Mesendoderm (in vitro differentiated cells): ENCODE measurements around the gene RFC2.

Experiments used
- DNase-seq: peaks from one replicate; pipeline ENCODE4 v3.0.0; 2013
- H2AK5ac ChIP-seq: 2 replicates; pipeline ENCODE4 v1.6.1; 2013; ENCODE audit warnings: low read length, inconsistent platforms
- H2BK120ac ChIP-seq: 2 replicates; pipeline ENCODE4 v1.6.1; 2013; ENCODE audit warnings: low read depth, mild to moderate bottlenecking, low read length, moderate library complexity, mixed read lengths
- H2BK15ac ChIP-seq: replicated peaks from 2 replicates; pipeline ENCODE4 v1.6.1; 2013; ENCODE audit warnings: low read depth, mild to moderate bottlenecking, moderate library complexity
- H2BK5ac ChIP-seq: 2 replicates; pipeline ENCODE4 v1.6.1; 2013; ENCODE audit warnings: low read length, inconsistent platforms
- H3K18ac ChIP-seq: 2 replicates; pipeline ENCODE4 v1.6.1; 2013; ENCODE audit warnings: mild to moderate bottlenecking, low read length, mixed read lengths
- H3K23ac ChIP-seq: one replicate; pipeline ENCODE4 v1.6.1; 2013; ENCODE audit warnings: low read length
- H3K27ac ChIP-seq: 2 replicates; pipeline ENCODE4 v1.5.1; 2013; ENCODE audit warnings: low read depth, mild to moderate bottlenecking, inconsistent platforms, low read length, moderate library complexity
- H3K27me3 ChIP-seq: 2 replicates; pipeline ENCODE4 v1.6.1; 2013; ENCODE audit warnings: low read length, control low read depth, mild to moderate bottlenecking, inconsistent platforms; ENCODE audit not compliant: insufficient read depth, poor library complexity
- H3K36me3 ChIP-seq: 2 replicates; pipeline ENCODE4 v1.6.1; 2013; ENCODE audit warnings: low read length, inconsistent platforms; ENCODE audit not compliant: control insufficient read depth, insufficient read depth
- H3K4ac ChIP-seq: one replicate; pipeline ENCODE4 v1.6.1; 2013; ENCODE audit warnings: low read depth, mild to moderate bottlenecking, low read length, moderate library complexity
- H3K4me1 ChIP-seq: 2 replicates; pipeline ENCODE4 v1.6.1; 2013; ENCODE audit warnings: low read depth, low read length, inconsistent platforms; ENCODE audit not compliant: control insufficient read depth
- H3K4me2 ChIP-seq: 2 replicates; pipeline ENCODE4 v1.6.1; 2013; ENCODE audit warnings: low read length
- H3K4me3 ChIP-seq: 2 replicates; pipeline ENCODE4 v1.5.1; 2013; ENCODE audit warnings: mild to moderate bottlenecking, low read length
- H3K56ac ChIP-seq: one replicate; pipeline ENCODE4 v1.6.1; 2013; ENCODE audit warnings: low read length
- H3K79me1 ChIP-seq: 2 replicates; pipeline ENCODE4 v1.6.1; 2013; ENCODE audit warnings: low read length, inconsistent platforms
- H3K79me2 ChIP-seq: 2 replicates; pipeline ENCODE4 v1.6.1; 2013; ENCODE audit warnings: mild to moderate bottlenecking, low read length; ENCODE audit not compliant: control insufficient read depth, insufficient read depth
- H3K9ac ChIP-seq: 2 replicates; pipeline ENCODE4 v1.6.1; 2013; ENCODE audit warnings: low read length, inconsistent platforms
- H4K5ac ChIP-seq: one replicate; pipeline ENCODE4 v1.6.1; 2013; ENCODE audit warnings: low read length
- H4K8ac ChIP-seq: one replicate; pipeline ENCODE4 v1.6.1; 2013; ENCODE audit warnings: low read depth, mild to moderate bottlenecking, control low read depth, low read length, moderate library complexity
- WGBS: extraction: QIAGEN DNeasy Blood & Tissue Kit; methylation state at CpG from one replicate; pipeline ENCODE4 v1.1.7; 2013; ENCODE audit warnings: low lambda C conversion rate, missing lambda C conversion rate; ENCODE audit not compliant: insufficient coverage; ENCODE audit errors: extremely low coverage; 5-methylcytosine and 5-hydroxymethylcytosine counted together

Gene RFC2

DNA sequence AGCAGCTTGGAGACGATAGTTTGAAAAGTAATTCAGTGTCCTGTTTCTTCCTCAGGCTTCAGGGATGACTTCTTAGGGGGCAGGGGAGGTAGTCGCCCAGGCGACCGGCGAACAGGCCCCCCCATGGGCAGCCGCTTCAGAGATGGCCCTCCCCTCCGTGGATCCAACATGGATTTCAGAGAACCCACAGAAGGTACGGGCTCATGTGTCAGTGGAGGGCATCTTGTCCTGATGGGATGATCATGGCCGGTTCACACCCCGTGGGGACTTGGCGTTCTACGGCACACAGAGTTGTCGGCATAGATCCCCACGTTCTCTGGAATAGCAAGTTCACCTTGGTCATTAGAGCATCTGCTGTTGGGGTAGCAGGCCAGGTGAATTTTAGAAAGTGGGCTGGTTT, 59.5 kb downstream of the RFC2 start:
- no peak overlapping the region for H4K8ac ChIP-seq
- no peak overlapping the region for H2BK120ac ChIP-seq
- H3K79me2 ChIP-seq, result peaks cover 9% of the 10 kb centered on the region
- no peak overlapping the region for H3K4me2 ChIP-seq
- H3K18ac ChIP-seq, result no peak overlapping the region
- H2BK15ac ChIP-seq, result no peak overlapping the region
- no peak overlapping the region for H3K56ac ChIP-seq
- peaks cover 13% of the 10 kb centered on the region for H3K79me1 ChIP-seq
- H3K9ac ChIP-seq, result no peak overlapping the region
- no peaks in the 10 kb centered on the region for H3K4me1 ChIP-seq
- no peak overlapping the region for H3K4ac ChIP-seq
- H3K36me3 ChIP-seq, result peaks cover 25% of the 10 kb centered on the region
- no peak for DNase-seq
- H3K23ac ChIP-seq, result no peak overlapping the region
- H2BK5ac ChIP-seq, result no peak overlapping the region
- no CpG with 5 or more reads among the region's 14 CpGs for WGBS
- no peak overlapping the region for H4K5ac ChIP-seq
- no peaks in the 10 kb centered on the region for H3K27me3 ChIP-seq
- H3K27ac ChIP-seq, result no peak overlapping the region
- no peak overlapping the region for H3K4me3 ChIP-seq
- no peak overlapping the region for H2AK5ac ChIP-seq

DNA sequence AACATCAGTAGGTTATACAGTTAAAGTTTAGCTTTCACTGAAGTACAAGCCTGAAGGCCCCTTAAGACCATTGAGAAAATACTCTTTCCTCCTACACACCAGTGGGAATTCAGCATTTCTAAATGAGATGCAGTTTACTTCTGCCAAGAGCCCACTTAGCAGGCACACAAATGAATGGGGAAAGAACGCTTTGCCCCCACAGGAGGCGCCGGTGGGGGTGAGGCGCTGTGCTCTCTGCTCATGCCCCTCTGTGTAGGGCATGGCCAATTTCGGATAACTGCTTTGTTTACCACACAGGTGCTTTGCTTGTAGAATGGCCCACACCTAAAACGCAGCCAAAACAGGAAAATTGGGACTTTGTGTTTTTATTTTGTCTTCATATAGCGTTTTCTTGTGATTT, 60.3 kb downstream of the RFC2 start:
- no peaks in the 10 kb centered on the region for H3K27me3 ChIP-seq
- no peak overlapping the region for H4K8ac ChIP-seq
- H3K79me2 ChIP-seq, result peaks cover 13% of the 10 kb centered on the region
- H3K18ac ChIP-seq, result no peak overlapping the region
- H3K4ac ChIP-seq, result no peak overlapping the region
- no peak overlapping the region for H2AK5ac ChIP-seq
- no peak overlapping the region for H3K27ac ChIP-seq
- H3K4me2 ChIP-seq, result no peak overlapping the region
- H3K79me1 ChIP-seq, result peaks cover 18% of the 10 kb centered on the region
- no peak for DNase-seq
- H3K23ac ChIP-seq, result no peak overlapping the region
- no peak overlapping the region for H2BK15ac ChIP-seq
- H2BK120ac ChIP-seq, result no peak overlapping the region
- H3K36me3 ChIP-seq, result peaks cover 29% of the 10 kb centered on the region
- no peak overlapping the region for H3K9ac ChIP-seq
- WGBS, result no CpG with 5 or more reads among the region's 7 CpGs
- H3K56ac ChIP-seq, result no peak overlapping the region
- no peaks in the 10 kb centered on the region for H3K4me1 ChIP-seq
- no peak overlapping the region for H3K4me3 ChIP-seq
- H4K5ac ChIP-seq, result no peak overlapping the region
- no peak overlapping the region for H2BK5ac ChIP-seq

DNA sequence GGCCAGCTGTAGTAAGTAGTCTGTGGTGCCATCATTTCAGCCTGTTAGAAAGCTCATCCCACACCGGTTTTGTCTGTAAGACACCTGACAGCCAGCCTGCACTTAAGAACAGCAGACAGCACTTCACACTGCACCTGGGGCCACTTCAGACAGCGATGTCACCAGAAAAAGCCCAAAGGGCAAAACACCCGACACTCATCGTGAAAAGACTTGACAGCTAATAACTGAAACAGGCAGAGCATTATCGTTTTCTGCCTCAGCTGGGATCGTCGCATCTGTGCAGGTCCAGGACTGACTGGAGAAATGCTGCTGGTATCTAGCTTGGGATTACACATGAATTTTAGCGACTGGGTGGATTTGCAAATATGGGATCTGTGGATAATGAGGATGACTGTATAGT, 61.1 kb downstream of the RFC2 start:
- Histone ChIP-seq H3K4me2 (no peak overlapping the region), H3K27me3 (no peaks in the 10 kb centered on the region), H3K79me1 (peaks cover 26% of the 10 kb centered on the region), H3K4me1 (no peaks in the 10 kb centered on the region), H3K9ac (no peak overlapping the region), H3K36me3 (peaks cover 35% of the 10 kb centered on the region), H4K8ac (no peak overlapping the region), H2BK120ac (no peak overlapping the region), H2BK15ac (no peak overlapping the region), H3K56ac (no peak overlapping the region), H3K18ac (no peak overlapping the region), H3K27ac (no peak overlapping the region), H3K79me2 (peaks cover 22% of the 10 kb centered on the region), H2AK5ac (no peak overlapping the region), H3K23ac (no peak overlapping the region), H2BK5ac (no peak overlapping the region), H3K4me3 (no peak overlapping the region), H3K4ac (no peak overlapping the region), H4K5ac (no peak overlapping the region)
- no peak for DNase-seq
- no CpG with 5 or more reads among the region's 8 CpGs for WGBS

DNA sequence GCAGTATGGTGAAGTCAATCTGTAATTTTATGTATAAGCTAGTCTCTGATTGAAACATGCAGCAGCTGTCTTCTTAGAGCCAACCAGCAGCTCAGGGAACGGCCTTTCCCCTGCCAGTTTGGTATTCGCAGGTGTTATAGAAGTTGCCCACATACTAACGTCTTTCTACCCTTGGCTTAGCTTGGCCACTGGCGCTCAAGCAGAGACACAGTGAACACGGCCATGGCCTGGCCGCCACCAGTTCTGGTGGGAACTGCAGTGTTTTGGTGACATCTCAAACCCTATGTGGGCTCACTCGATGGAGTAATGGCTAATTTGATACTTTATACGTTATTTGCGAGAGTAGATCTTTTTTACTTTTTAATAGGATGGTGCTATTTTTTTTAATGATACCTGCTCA, 63.0 kb downstream of the RFC2 start:
- no peak overlapping the region for H3K23ac ChIP-seq
- no peak overlapping the region for H3K56ac ChIP-seq
- peaks cover 38% of the 10 kb centered on the region for H3K36me3 ChIP-seq
- no peak overlapping the region for H3K27ac ChIP-seq
- H4K5ac ChIP-seq, result no peak overlapping the region
- no peak overlapping the region for H3K4ac ChIP-seq
- H3K4me2 ChIP-seq, result no peak overlapping the region
- no peaks in the 10 kb centered on the region for H3K27me3 ChIP-seq
- peaks cover 40% of the 10 kb centered on the region for H3K79me2 ChIP-seq
- no peak for DNase-seq
- no CpG with 5 or more reads among the region's 9 CpGs for WGBS
- no peaks in the 10 kb centered on the region for H3K4me1 ChIP-seq
- no peak overlapping the region for H3K18ac ChIP-seq
- no peak overlapping the region for H2BK15ac ChIP-seq
- peaks cover 31% of the 10 kb centered on the region for H3K79me1 ChIP-seq
- no peak overlapping the region for H2BK120ac ChIP-seq
- H3K4me3 ChIP-seq, result no peak overlapping the region
- no peak overlapping the region for H3K9ac ChIP-seq
- H2AK5ac ChIP-seq, result no peak overlapping the region
- H2BK5ac ChIP-seq, result no peak overlapping the region
- no peak overlapping the region for H4K8ac ChIP-seq

DNA sequence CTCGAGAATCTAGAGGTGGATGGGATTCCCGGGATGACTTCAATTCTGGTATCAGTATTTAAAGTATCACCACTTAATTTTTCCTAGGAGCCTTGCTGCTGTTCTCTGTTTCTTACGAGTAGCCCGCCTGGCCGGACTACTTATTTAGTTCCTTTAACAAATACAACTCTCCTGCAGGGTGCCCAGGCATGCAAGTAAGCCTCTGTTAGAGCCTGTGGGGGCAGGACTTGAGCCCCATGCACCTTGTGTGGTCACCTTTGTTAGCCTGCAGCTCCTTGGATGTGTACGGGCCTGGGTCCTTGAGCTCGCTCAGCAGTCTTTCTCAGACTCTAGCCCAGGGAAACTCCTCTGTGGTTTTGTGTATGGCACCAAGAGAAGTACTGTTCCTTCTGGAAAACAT, 63.9 kb downstream of the RFC2 start:
- Histone ChIP-seq H3K4me1 (no peaks in the 10 kb centered on the region), H3K36me3 (peaks cover 38% of the 10 kb centered on the region), H2BK5ac (no peak overlapping the region)

DNA sequence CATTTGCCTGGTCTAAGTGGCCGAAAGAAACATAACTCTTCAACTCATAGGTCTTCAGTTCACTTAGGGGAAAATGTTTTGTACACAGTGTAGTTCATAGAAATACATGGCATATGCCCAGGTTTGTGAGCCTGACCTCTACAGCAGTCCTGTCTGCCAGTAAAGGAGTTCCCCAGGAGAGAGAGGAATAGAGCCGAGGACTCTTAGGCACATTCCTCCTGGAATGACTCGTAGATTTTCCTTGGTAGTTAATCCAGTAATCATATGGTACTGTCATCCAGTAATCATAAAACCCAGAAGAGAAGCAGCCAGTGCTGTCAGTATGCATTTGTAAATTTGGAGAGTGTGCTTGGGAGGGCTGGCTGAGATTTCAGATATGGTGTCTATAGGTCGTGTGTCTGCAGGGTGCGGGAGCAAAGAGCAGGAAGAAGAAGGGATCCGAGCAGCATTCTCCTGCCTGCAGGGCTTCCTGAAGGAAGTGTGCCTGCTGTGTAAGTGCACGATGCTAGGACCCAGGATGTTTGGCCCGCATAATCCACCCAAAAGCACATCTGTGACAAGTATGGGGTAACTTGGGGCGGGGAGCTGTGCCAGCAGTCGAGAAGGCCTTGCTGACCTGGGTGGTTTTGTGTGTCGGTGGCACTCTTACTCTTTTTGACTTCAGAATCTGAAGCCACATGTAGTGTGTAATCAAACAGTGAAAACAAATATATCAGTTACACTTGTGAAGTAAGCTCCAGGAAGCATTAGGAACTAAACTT, 66.1 kb downstream of the RFC2 start:
- Histone ChIP-seq H2AK5ac (no peak overlapping the region), H3K23ac (peak overlapping the region; percentile 20), H3K27ac (peak overlapping the region; percentile 2), H3K4me1 (peaks cover 5% of the 10 kb centered on the region), H3K9ac (no peak overlapping the region), H3K79me1 (peaks cover 26% of the 10 kb centered on the region), H3K4me2 (no peak overlapping the region), H2BK15ac (no peak overlapping the region), H3K56ac (no peak overlapping the region), H3K79me2 (peaks cover 70% of the 10 kb centered on the region), H2BK5ac (no peak overlapping the region), H2BK120ac (no peak overlapping the region), H3K18ac (no peak overlapping the region), H3K36me3 (peaks cover 25% of the 10 kb centered on the region), H3K27me3 (no peaks in the 10 kb centered on the region), H3K4me3 (no peak overlapping the region), H4K5ac (no peak overlapping the region), H4K8ac (no peak overlapping the region), H3K4ac (no peak overlapping the region)
- no CpG with 5 or more reads among the region's 11 CpGs for WGBS
- DNase-seq, result no peak

More for the DNA sequence above, 63.9 kb downstream of the RFC2 start:
- Histone ChIP-seq H2BK15ac (no peak overlapping the region), H3K79me2 (peaks cover 49% of the 10 kb centered on the region), H2AK5ac (no peak overlapping the region), H3K18ac (no peak overlapping the region), H3K27ac (no peak overlapping the region), H2BK120ac (no peak overlapping the region), H3K4me3 (no peak overlapping the region), H3K27me3 (no peaks in the 10 kb centered on the region), H3K4ac (no peak overlapping the region), H4K5ac (no peak overlapping the region), H3K79me1 (peaks cover 31% of the 10 kb centered on the region), H3K9ac (no peak overlapping the region), H3K56ac (no peak overlapping the region), H3K4me2 (no peak overlapping the region), H3K23ac (no peak overlapping the region), H4K8ac (no peak overlapping the region)
- no CpG with 5 or more reads among the region's 7 CpGs for WGBS
- DNase-seq, result no peak
